Pancreas (tissue), 10 donors: ENCODE data around the gene ADNP2. TPM values are rescaled to one million over a fixed set of nuclear protein-coding genes. Genes with fewer than 3 reads are reported as not detected.

Experiments
- ATAC-seq, 4 donors: fragments of 200-7000 bp; cut with Tn5 transposase; one replicate each; pipeline versions ENCODE4 v1.8.0 to v1.9.1; 2020; ENCODE audit warnings: mild to moderate bottlenecking in 4 of 4, moderate library complexity in 4 of 4
- DNase-seq, 6 donors: peaks; one replicate each; pipeline ENCODE4 v3.0.0-alpha.2; 2020
- FAIRE-seq: peaks from 2 replicates; lab custom pipeline; 2012; peaks lifted over from hg19 to GRCh38; lab: Jason Lieb, UNC
- H3K27ac ChIP-seq, 4 donors: fragments of 200-600 bp; sonication (generic); 1 replicate in 3 of 4; 2 replicates in 1 of 4; pipeline versions ENCODE4 v1.5.0 to v1.8.0; 2020
- H3K27me3 ChIP-seq, 4 donors: fragments of 200-600 bp; one replicate each; pipeline ENCODE4 v1.8.0; 2021
- H3K36me3 ChIP-seq, 3 donors: fragments of 200-600 bp; sonication (generic) in 1 of 3; one replicate each; pipeline versions ENCODE4 v1.5.0 to v1.8.0; 2020 to 2021
- H3K4me1 ChIP-seq, 3 donors: fragments of 200-600 bp; one replicate each; pipeline ENCODE4 v1.8.0; 2021
- H3K4me3 ChIP-seq, 4 donors: fragments of 200-600 bp; sonication (generic) in 2 of 4; one replicate each; pipeline versions ENCODE4 v1.5.0 to v1.8.0; 2020 to 2021
- H3K9me3 ChIP-seq, 4 donors: fragments of 200-600 bp; one replicate each; pipeline ENCODE4 v1.8.0; 2021
- CTCF ChIP-seq, 4 donors: fragments of 200-600 bp; sonication (generic) in 3 of 4; IDR thresholded peaks; one replicate each; pipeline versions ENCODE4 v1.5.0 to v1.8.0; 2021; ENCODE audit warnings: antibody characterized with exemption in 4 of 4
- WGBS, 2 donors: extraction: QIAGEN DNeasy Blood & Tissue Kit; methylation state at CpG; one replicate each; pipeline ENCODE4 v1.1.7; 2013; 5-methylcytosine and 5-hydroxymethylcytosine counted together
- intact Hi-C, 3 donors: fragments of 100-400 bp; cut with DNase I; formaldehyde crosslinking; loops; one replicate each; pipeline versions ENCODE4 v1.11.1 to v1.14.2; 2022
- polyA plus RNA-seq, 2 donors: library from polyadenylated mRNA; stranded (reverse); fragments of 200-250 nt; gene quantifications; one replicate each; pipeline ENCODE4 v1.2.3, GENCODE V29; 2013
- total RNA-seq, 6 donors: library from RNA; stranded (reverse); fragmentation: NEBNext Ultra II Directional in 4 of 6; extraction: Animal tissue kit (Norgen Biotek cat#: 25700) in 4 of 6; gene quantifications; one replicate each; pipeline versions ENCODE4 v1.2.1 to v1.2.4, GENCODE V29; 2021 to 2023
- donor health status: healthy with polysubstance abuse.
- donor health status: DM: no; HTN: no; CAD: no; lungs with moderate emphysema.
- donor health status: DM: no; HTN: no; CAD: no.
- donor health status: control.
- donor health status: control.
- donor health status: Bipolar disorder and iron deficiency.
- donor health status: DM: yes; HTN: yes; CAD: no.
- donor health status: DM: no; HTN: no; CAD: no.
- donor health status: DM: no; HTN: no; CAD: no.
- donor health status: DM: yes; HTN: yes; CAD: no.

Gene ADNP2
- total and polyA plus RNA-seq, 8 donors: 4.2 to 8.4 (median 6.9) TPM

- DNase-seq: peak in 1 of 6 donors; percentile 41
- Histone ChIP-seq H3K9me3 (no peaks in the 10 kb centered on the region), H3K4me1 (no peaks in the 10 kb centered on the region), H3K27me3 (no peaks in the 10 kb centered on the region), H3K36me3 (peaks cover 0 to 34% (median 16%) of the 10 kb centered on the region in 3 donors), H3K27ac (no peak overlapping the region), H3K4me3 (no peak overlapping the region)
- no peak for FAIRE-seq
- intact Hi-C loops: no loop called here
- no peak for TF ChIP-seq CTCF (IDR thresholded peaks at IDR 0.05)
- no peak for ATAC-seq
- 89 to 96% methylated on average over 14 of the region's 14 CpGs for WGBS, 2 donors
Measured at GRCh38 chr18:80137137-80137536, 28.1 kb downstream of the ADNP2 start.

DNA sequence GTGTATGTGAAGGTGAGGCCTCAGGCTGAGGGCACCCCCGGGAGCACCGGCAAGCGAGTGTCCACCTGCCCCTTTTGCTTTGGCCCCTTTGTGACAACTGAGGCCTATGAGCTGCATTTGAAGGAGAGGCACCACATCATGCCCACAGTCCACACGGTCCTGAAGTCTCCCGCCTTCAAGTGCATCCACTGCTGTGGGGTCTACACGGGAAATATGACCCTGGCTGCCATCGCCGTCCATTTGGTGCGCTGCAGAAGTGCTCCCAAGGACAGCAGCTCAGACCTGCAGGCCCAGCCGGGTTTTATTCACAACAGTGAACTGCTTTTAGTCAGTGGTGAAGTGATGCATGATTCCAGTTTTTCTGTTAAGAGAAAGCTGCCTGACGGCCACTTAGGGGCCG lies 28.9 kb downstream of the ADNP2 start:
- ATAC-seq (no peak), DNase-seq (no peak), FAIRE-seq (no peak)
- no peaks in the 10 kb centered on the region for H3K9me3 ChIP-seq
- H3K4me1 ChIP-seq: peaks cover 2% of the 10 kb centered on the region in 3 donors
- no peak overlapping the region for H3K27ac ChIP-seq
- H3K27me3 ChIP-seq: no peaks in the 10 kb centered on the region
- H3K36me3 ChIP-seq: peaks cover 0 to 34% (median 16%) of the 10 kb centered on the region in 3 donors
- no peak for TF ChIP-seq CTCF (IDR thresholded peaks at IDR 0.05)
- intact Hi-C loops: no loop called here
- H3K4me3 ChIP-seq: no peak overlapping the region
- 90 to 92% methylated on average over 12 of the region's 12 CpGs for WGBS, 2 donors

GRCh38 chr18:80140455-80140985 lies 31.5 kb downstream of the ADNP2 start:
- 96 to 99% methylated on average over 5 of the region's 5 CpGs for WGBS, 2 donors
- ATAC-seq: no peak
- no peak for FAIRE-seq
- H3K4me1 ChIP-seq: peaks cover 8 to 10% (median 10%) of the 10 kb centered on the region in 3 donors
- no peak for DNase-seq
- no peak for TF ChIP-seq CTCF (IDR thresholded peaks at IDR 0.05)
- H3K9me3 ChIP-seq: no peaks in the 10 kb centered on the region
- intact Hi-C loops: no loop called here
- no peaks in the 10 kb centered on the region for H3K27me3 ChIP-seq
- H3K27ac ChIP-seq: no peak overlapping the region
- peaks cover 0 to 28% (median 13%) of the 10 kb centered on the region in 3 donors for H3K36me3 ChIP-seq
- no peak overlapping the region for H3K4me3 ChIP-seq

DNA sequence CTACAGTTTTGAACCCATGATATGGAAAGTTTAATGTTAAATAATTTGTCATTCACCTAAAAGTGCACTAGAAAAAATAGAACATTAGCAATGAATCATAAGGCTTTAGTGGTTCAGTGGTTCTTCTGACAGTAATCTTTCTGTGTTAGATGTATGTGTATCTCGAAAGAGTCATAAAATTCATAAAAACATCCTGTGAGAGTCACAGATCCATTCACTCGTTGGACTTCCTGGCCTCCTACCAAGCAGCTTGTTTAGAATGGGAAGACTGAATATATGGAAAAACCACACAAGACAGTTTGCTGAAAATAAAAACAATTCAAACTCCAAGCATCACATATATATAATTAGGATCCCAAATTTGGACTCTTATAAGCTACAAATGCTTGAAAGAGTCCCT lies 34.8 kb downstream of the ADNP2 start:
- H3K9me3 ChIP-seq: no peaks in the 10 kb centered on the region
- no peaks in the 10 kb centered on the region for H3K36me3 ChIP-seq
- H3K27ac ChIP-seq: no peak overlapping the region
- DNase-seq (no peak), ATAC-seq (no peak), FAIRE-seq (no peak)
- peaks cover 8 to 15% (median 10%) of the 10 kb centered on the region in 3 donors for H3K4me1 ChIP-seq
- no peak overlapping the region for H3K4me3 ChIP-seq
- intact Hi-C loops: no loop called here
- no peaks in the 10 kb centered on the region for H3K27me3 ChIP-seq
- no peak for TF ChIP-seq CTCF (IDR thresholded peaks at IDR 0.05)
- 36 to 46% methylated on average over 2 of the region's 2 CpGs for WGBS, 2 donors

DNA sequence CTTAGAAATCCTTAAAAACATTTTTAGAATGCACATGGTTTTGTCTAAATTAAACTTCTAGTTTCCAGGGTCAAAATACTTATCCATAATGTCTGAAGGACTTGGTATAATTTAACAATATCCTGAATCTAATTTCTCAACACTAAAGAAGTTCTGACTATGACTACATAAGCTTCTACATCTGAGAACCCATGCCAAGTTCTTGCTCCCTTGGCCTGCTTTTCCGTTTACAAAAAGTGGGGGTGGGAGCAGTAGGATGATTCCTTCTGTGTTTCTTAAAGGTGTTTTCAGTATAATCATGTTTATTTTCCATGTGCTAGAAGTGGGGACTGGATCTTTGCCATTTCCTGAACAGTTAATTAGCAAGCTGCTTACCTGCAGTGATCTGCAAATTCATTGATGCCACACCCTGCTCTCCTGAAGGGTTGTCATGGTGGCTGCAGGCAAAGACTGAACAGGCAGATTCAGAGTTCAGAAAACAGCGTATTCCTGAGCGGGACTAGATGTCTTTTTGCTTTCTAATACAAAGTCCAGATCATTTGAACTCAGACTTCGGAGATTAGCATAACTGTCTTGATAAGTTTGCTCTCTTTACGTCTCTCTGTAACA lies 36.2 kb downstream of the ADNP2 start:
- H3K27me3 ChIP-seq: no peaks in the 10 kb centered on the region

More for the DNA sequence above, 36.2 kb downstream of the ADNP2 start:
- Histone ChIP-seq H3K27ac (no peak overlapping the region), H3K4me1 (peaks cover 8 to 15% (median 14%) of the 10 kb centered on the region in 3 donors), H3K36me3 (no peaks in the 10 kb centered on the region), H3K9me3 (no peaks in the 10 kb centered on the region), H3K4me3 (no peak overlapping the region)
- no peak for ATAC-seq
- intact Hi-C loops: no loop called here
- no peak for TF ChIP-seq CTCF (IDR thresholded peaks at IDR 0.05)
- DNase-seq: no peak
- FAIRE-seq: no peak
- WGBS, 2 donors: 74 to 79% methylated on average over 5 of the region's 5 CpGs
